GM12801 (cell line): ENCODE data around the gene SHANK1.

Experiments
- TF ChIP-seq, protein P1 (sequence below): IDR thresholded peaks from one replicate; pipeline ENCODE4 v1.5.1; 2011; ENCODE audit warnings: control low read depth; ENCODE audit not compliant: insufficient read length; ENCODE audit errors: extremely low read depth

The SHANK1 gene

DNA sequence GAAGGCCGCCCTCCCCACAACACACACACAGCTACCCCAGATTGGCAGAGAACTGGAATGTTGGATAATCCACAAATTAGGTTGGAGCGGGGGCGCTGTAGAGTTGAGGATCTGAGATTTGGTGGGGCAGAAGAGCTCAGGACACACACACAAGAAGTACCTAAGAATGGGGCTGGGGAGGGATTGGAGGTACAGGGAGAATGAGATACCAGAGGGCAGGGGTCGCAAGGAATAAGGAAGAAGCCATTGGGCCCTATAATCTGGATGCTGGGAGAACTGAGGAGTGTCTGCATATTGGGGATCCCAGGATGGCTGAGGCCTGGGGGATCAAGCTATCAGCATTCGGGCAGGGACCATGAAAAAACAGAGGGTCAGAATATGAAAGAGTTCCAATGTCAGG is 91.5 kb downstream of the SHANK1 start:
- TF ChIP-seq, protein P1, sequence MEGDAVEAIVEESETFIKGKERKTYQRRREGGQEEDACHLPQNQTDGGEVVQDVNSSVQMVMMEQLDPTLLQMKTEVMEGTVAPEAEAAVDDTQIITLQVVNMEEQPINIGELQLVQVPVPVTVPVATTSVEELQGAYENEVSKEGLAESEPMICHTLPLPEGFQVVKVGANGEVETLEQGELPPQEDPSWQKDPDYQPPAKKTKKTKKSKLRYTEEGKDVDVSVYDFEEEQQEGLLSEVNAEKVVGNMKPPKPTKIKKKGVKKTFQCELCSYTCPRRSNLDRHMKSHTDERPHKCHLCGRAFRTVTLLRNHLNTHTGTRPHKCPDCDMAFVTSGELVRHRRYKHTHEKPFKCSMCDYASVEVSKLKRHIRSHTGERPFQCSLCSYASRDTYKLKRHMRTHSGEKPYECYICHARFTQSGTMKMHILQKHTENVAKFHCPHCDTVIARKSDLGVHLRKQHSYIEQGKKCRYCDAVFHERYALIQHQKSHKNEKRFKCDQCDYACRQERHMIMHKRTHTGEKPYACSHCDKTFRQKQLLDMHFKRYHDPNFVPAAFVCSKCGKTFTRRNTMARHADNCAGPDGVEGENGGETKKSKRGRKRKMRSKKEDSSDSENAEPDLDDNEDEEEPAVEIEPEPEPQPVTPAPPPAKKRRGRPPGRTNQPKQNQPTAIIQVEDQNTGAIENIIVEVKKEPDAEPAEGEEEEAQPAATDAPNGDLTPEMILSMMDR, result no peak

DNA sequence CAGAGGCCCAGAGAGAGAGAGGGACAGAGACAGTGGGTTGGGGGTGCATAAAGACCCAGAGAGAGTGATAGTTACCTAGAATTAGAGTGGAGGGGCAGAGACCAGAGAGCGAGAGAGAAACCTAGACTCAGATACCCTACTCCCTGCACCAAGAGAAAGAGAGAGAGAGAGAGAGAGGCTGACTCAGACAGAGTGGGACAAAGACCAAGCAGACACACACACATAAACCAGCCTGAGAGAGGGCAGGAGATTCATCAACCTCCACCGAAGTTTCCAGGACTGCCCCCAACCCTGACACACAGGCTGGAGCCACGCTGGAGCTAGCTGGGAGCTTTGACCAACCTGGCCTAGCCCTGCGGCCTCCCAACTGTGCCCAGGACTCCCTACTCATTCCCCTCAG is 92.8 kb downstream of the SHANK1 start:
- TF ChIP-seq, protein P1, result no peak

DNA sequence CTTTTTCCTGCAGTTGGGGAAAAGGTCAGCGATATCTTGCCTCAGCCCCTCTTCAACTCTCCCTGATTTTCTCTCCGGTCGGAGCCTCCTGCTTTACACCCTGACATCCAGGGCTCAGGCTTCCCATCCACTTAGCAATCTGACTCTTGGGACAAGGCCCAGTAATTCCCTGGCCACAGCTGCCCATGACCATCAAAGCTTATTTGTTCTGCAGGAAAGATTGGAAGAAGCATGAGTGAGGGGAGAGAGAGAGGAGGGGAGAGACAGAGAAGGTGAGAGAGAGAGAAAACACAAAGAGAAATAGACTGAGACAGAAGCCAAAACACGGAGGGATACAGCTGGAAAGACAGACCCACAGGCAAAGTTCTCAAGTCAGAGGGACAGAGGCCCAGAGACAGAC is 93.6 kb downstream of the SHANK1 start:
- TF ChIP-seq, protein P1, result no peak

DNA sequence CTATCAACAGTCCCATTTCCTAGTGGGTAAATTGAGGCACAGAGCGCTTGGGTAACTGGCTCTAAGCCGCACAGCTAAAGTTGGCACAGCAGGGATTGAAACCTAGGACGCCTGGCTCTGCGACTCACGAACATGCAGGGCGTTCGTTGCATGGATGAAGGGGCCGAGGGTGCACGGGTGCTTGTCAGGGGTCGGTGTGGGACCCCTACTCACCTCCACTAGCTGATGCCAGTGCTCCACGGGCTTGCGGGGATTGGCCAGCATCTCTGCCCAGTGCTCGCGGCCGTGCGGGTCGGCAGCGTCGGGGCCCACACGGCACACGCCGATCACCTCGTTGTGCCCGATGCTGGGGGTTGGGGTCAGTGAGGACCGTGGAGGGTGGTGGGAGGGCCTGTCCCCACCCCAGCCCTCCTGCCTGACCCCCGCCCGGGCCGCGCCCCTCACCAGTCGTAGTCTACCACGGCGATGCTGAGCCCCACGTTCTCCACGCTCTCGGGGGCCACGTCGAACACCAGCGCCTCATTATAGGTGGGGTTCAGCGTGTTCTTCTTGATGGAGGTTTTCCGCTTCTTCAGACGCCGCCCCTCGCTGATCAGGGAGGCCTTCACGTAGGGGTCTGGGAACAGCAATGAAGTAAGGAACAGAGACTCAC is 94.5 kb downstream of the SHANK1 start:
- TF ChIP-seq, protein P1, result no peak
